DND-41 (cell line): Measurements from ENCODE around the gene COA3.

Source experiments
- ATAC-seq: fragments of 200-7000 bp; cut with Tn5 transposase; 3 replicates; pipeline ENCODE4 v1.9.1; 2021; ENCODE audit warnings: low read depth; ENCODE audit not compliant: insufficient read depth
- DNase-seq: peaks from one replicate; pipeline ENCODE4 v3.0.0-alpha.2; 2020
- H2AFZ ChIP-seq: 2 replicates; pipeline ENCODE4 v1.6.0; 2012; ENCODE audit warnings: low read depth, low read length
- H3K27ac ChIP-seq: 2 replicates; pipeline ENCODE4 v1.5.1; 2012; ENCODE audit warnings: low read length, inconsistent platforms
- H3K27me3 ChIP-seq: fragments of 200-600 bp; sonication (generic); 2 replicates; pipeline ENCODE4 v1.6.0; 2012; ENCODE audit warnings: low read length, mild to moderate bottlenecking, inconsistent platforms; ENCODE audit not compliant: insufficient read depth, poor library complexity
- H3K36me3 ChIP-seq: 2 replicates; pipeline ENCODE4 v1.5.1; 2012; ENCODE audit warnings: low read length, inconsistent platforms; ENCODE audit not compliant: insufficient read depth
- H3K4me1 ChIP-seq: 2 replicates; pipeline ENCODE4 v1.5.1; 2012; ENCODE audit warnings: mild to moderate bottlenecking, low read length; ENCODE audit not compliant: insufficient read depth
- H3K4me2 ChIP-seq: 2 replicates; pipeline ENCODE4 v1.6.0; 2012; ENCODE audit warnings: mild to moderate bottlenecking, moderate library complexity, low read length, inconsistent platforms; ENCODE audit not compliant: insufficient read depth
- H3K4me3 ChIP-seq, 2 experiments: fragments of 200-600 bp in 1 of 2; shearing (Covaris generic) in 1 of 2; 2 replicates each; pipeline ENCODE4 v1.5.1; 2012 to 2016; ENCODE audit warnings: inconsistent platforms in 2 of 2, low read length in 2 of 2, mild to moderate bottlenecking in 2 of 2, low read depth in 1 of 2, moderate library complexity in 1 of 2
- H3K79me2 ChIP-seq: 2 replicates; pipeline ENCODE4 v1.6.0; 2012; ENCODE audit warnings: low read length, inconsistent platforms; ENCODE audit not compliant: insufficient read depth
- H3K9ac ChIP-seq: 2 replicates; pipeline ENCODE4 v1.6.0; 2012; ENCODE audit warnings: low read depth, mild to moderate bottlenecking, inconsistent platforms, low read length, moderate library complexity
- H3K9me3 ChIP-seq: 2 replicates; pipeline ENCODE4 v1.5.1; 2012; ENCODE audit warnings: low read length, moderate library complexity, mild to moderate bottlenecking, inconsistent platforms; ENCODE audit not compliant: insufficient read depth, severe bottlenecking
- H4K20me1 ChIP-seq: 2 replicates; pipeline ENCODE4 v1.6.0; 2012; ENCODE audit warnings: low read length; ENCODE audit not compliant: insufficient read depth
- EZH2 ChIP-seq: IDR thresholded peaks from 3 replicates; pipeline ENCODE4 v1.6.1; 2012; ENCODE audit warnings: borderline replicate concordance, low read depth, mild to moderate bottlenecking, moderate library complexity, low read length, inconsistent platforms; ENCODE audit not compliant: severe bottlenecking
- TF ChIP-seq, protein P1 (sequence below): IDR thresholded peaks from 2 replicates; pipeline ENCODE4 v1.5.1; 2012; ENCODE audit warnings: borderline replicate concordance, low read length, moderate library complexity, mild to moderate bottlenecking; ENCODE audit not compliant: poor library complexity, severe bottlenecking; ENCODE audit errors: extremely low read depth

Gene COA3

DNA sequence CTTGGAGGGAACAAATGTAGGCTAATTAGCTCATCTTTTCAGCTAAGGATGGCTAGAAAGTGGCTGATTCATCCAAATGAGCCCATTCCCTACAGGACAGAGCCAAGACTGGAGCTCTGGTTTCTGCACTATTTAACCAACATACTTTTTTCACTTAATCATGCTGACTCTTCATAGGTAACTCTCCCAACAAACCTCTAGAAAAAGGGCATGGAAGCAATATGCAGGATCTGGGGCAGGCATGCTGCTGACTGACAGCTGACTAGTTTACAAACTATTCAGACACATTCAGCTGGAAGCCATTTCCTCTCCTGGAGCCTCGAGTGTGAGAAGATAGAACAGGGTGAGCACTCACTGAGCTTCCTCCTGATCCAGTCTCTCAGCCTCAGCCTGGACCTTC, 19.4 kb upstream of the COA3 start:
- H3K4me2 ChIP-seq, result no peak overlapping the region
- peaks cover 92% of the 10 kb centered on the region for H3K36me3 ChIP-seq
- no peak for DNase-seq
- H2AFZ ChIP-seq, result no peak overlapping the region
- H3K4me1 ChIP-seq, result peaks cover 11% of the 10 kb centered on the region
- no peaks in the 10 kb centered on the region for H3K9me3 ChIP-seq
- TF ChIP-seq EZH2, result no peak
- TF ChIP-seq, protein P1, sequence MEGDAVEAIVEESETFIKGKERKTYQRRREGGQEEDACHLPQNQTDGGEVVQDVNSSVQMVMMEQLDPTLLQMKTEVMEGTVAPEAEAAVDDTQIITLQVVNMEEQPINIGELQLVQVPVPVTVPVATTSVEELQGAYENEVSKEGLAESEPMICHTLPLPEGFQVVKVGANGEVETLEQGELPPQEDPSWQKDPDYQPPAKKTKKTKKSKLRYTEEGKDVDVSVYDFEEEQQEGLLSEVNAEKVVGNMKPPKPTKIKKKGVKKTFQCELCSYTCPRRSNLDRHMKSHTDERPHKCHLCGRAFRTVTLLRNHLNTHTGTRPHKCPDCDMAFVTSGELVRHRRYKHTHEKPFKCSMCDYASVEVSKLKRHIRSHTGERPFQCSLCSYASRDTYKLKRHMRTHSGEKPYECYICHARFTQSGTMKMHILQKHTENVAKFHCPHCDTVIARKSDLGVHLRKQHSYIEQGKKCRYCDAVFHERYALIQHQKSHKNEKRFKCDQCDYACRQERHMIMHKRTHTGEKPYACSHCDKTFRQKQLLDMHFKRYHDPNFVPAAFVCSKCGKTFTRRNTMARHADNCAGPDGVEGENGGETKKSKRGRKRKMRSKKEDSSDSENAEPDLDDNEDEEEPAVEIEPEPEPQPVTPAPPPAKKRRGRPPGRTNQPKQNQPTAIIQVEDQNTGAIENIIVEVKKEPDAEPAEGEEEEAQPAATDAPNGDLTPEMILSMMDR, result no peak
- peaks cover 20% of the 10 kb centered on the region for H3K79me2 ChIP-seq
- no peak overlapping the region for H3K4me3 ChIP-seq
- no peaks in the 10 kb centered on the region for H3K27me3 ChIP-seq
- H3K27ac ChIP-seq, result no peak overlapping the region
- H4K20me1 ChIP-seq, result no peaks in the 10 kb centered on the region
- no peak overlapping the region for H3K9ac ChIP-seq
- no peak for ATAC-seq

DNA sequence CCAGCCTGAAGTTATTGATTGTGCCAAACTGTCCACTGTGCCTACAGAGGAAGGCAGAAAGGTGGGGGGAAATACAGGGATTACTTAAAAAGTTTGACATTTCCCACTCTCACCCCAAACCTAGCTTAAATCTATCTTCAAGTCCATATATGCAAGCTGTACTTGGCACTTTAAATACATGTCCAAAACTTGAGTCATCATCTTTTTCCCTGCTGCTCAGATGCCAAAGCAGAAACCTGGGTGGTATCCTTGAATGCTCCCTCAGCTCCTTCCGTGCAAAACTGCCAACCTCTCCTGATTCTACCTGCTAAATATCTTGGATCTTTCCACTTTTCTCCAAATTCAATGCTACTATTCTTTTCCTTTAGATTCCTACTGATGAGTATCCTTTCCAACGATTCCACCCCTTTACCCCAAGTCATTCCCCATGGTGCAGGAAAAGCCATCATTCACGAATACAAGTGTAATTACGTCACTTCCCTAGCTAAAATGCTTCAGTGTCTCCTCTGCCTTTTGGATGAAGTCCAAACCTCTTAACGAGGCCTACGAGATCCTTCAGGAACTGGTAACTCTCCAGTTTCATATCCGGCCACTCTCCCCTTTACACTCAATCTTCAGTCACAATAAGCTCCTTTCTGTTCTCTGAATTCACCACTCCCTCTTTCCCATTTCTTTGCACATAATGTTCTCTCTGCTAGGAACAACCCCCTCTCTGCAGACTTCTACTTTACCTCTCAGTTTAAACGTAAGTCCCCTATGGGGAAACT, 16.3 kb upstream of the COA3 start:
- no peaks in the 10 kb centered on the region for H3K9me3 ChIP-seq
- H3K27ac ChIP-seq, result no peak overlapping the region
- no peak for DNase-seq

DNA sequence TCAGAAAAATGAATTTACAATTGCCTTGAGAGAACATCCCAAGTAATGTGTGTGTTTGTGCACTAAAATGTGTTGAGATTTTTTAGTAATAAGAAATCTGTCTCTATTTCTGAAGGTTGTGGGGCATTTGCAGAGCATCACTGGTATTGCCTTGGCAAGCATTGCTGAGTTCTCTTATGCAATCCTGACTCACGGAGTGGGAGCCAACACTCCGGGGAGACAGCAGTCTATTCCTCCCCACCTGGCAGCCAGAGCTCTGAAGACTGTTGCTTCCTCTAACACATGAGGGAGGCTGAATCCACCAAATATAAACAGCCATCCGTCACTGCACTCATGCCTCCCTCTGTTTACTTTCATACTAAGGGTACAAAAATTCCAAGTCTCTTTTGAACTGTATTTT, 10.7 kb upstream of the COA3 start:
- TF ChIP-seq EZH2, result no peak
- TF ChIP-seq, protein P1, result no peak
- Histone ChIP-seq H3K79me2 (no peaks in the 10 kb centered on the region), H3K4me2 (no peak overlapping the region), H3K36me3 (peaks cover 33% of the 10 kb centered on the region), H3K4me3 (no peak overlapping the region), H2AFZ (no peak overlapping the region), H3K27ac (no peak overlapping the region), H4K20me1 (no peaks in the 10 kb centered on the region), H3K27me3 (no peaks in the 10 kb centered on the region), H3K9ac (no peak overlapping the region), H3K4me1 (no peaks in the 10 kb centered on the region), H3K9me3 (no peaks in the 10 kb centered on the region)
- no peak for ATAC-seq
- no peak for DNase-seq

More for the DNA sequence above, 16.3 kb upstream of the COA3 start:
- no peak overlapping the region for H3K4me2 ChIP-seq
- H3K27me3 ChIP-seq, result no peaks in the 10 kb centered on the region
- H3K9ac ChIP-seq, result no peak overlapping the region
- H4K20me1 ChIP-seq, result no peaks in the 10 kb centered on the region
- 0 out of 2 replicates have a peak, but pooled peaks cover 2% of the 10 kb centered on the region for H3K79me2 ChIP-seq
- no peak for ATAC-seq
- H2AFZ ChIP-seq, result no peak overlapping the region
- TF ChIP-seq EZH2, result no peak
- TF ChIP-seq, protein P1, result no peak
- no peak overlapping the region for H3K4me3 ChIP-seq
- no peaks in the 10 kb centered on the region for H3K4me1 ChIP-seq
- H3K36me3 ChIP-seq, result peaks cover 83% of the 10 kb centered on the region
